GM19023 (cell line): Measurements from ENCODE around the gene ARFIP1.
"Not testable (repeated sequence)": the region's sequence is repeated elsewhere in the genome, so short reads cannot be mapped to it uniquely, and the experiment has no call there.

Experiments
- ATAC-seq: cut with Tn5 transposase; IDR thresholded peaks from one replicate; pipeline ENCODE4 v1.9.1; 2021; ENCODE audit warnings: mild to moderate bottlenecking, moderate library complexity; ENCODE audit not compliant: unreplicated experiment

ARFIP1 gene

GRCh38 chr4:152785639-152786615 is 6.2 kb downstream of the ARFIP1 start:
- no peak for ATAC-seq

- ATAC-seq = no peak
Measured at GRCh38 chr4:152786627-152787026, 6.9 kb downstream of the ARFIP1 start.

GRCh38 chr4:152795891-152796290 is 16.1 kb downstream of the ARFIP1 start:
- no peak for ATAC-seq

- ATAC-seq = no peak
Measured at GRCh38 chr4:152803541-152803940, 23.8 kb downstream of the ARFIP1 start.

- ATAC-seq = no peak
Measured at GRCh38 chr4:152805071-152805650, 25.4 kb downstream of the ARFIP1 start.

- ATAC-seq = no peak
Measured at GRCh38 chr4:152805818-152806217, 26.1 kb downstream of the ARFIP1 start.

- ATAC-seq = no peak
Measured at GRCh38 chr4:152806501-152807125, 26.9 kb downstream of the ARFIP1 start.

GRCh38 chr4:152807294-152807829 is 27.6 kb downstream of the ARFIP1 start:
- ATAC-seq = no peak

- no peak for ATAC-seq
Measured at GRCh38 chr4:152808670-152809069, 28.9 kb downstream of the ARFIP1 start.

- ATAC-seq = no peak
Measured at GRCh38 chr4:152810715-152811287, 31.0 kb downstream of the ARFIP1 start.

- ATAC-seq = no peak
Measured at GRCh38 chr4:152815078-152815477, 35.3 kb downstream of the ARFIP1 start.

- no peak for ATAC-seq
Measured at GRCh38 chr4:152817331-152817730, 37.6 kb downstream of the ARFIP1 start.

GRCh38 chr4:152819026-152819645 is 39.4 kb downstream of the ARFIP1 start:
- no peak for ATAC-seq

- ATAC-seq = no peak
Measured at GRCh38 chr4:152820073-152820472, 40.3 kb downstream of the ARFIP1 start.

GRCh38 chr4:152822323-152822722 is 42.6 kb downstream of the ARFIP1 start:
- ATAC-seq = no peak

GRCh38 chr4:152824561-152824960 is 44.8 kb downstream of the ARFIP1 start:
- ATAC-seq = no peak

GRCh38 chr4:152825336-152825735 is 45.6 kb downstream of the ARFIP1 start:
- ATAC-seq = no peak

GRCh38 chr4:152828122-152828521 is 48.4 kb downstream of the ARFIP1 start:
- no peak for ATAC-seq

- no peak for ATAC-seq
Measured at GRCh38 chr4:152831416-152831815, 51.7 kb downstream of the ARFIP1 start.

- ATAC-seq = no peak
Measured at GRCh38 chr4:152836936-152837335, 57.2 kb downstream of the ARFIP1 start.

GRCh38 chr4:152839729-152840128 is 60.0 kb downstream of the ARFIP1 start:
- ATAC-seq = not testable (repeated sequence)
